ENCODE measurements around the gene PIP5K1C.

Gene PIP5K1C

GRCh38 chr19:3595521-3596061 lies 104.7 kb downstream of the PIP5K1C start:
- H3K4me3 ChIP-seq (ENCODE audit: low read depth in 1 of 2, low read length in 1 of 2) = no peak overlapping the region
- H3K27ac ChIP-seq = no peak overlapping the region
- H3K4me1 ChIP-seq (ENCODE audit: control insufficient read depth in 1 of 2, insufficient read depth in 1 of 2, low read depth in 1 of 2, low read length in 1 of 2) = no peaks in the 10 kb centered on the region
- H3K9me3 ChIP-seq = no peaks in the 10 kb centered on the region
- H3K27me3 ChIP-seq = peaks cover 12% of the 10 kb centered on the region
- no peaks in the 10 kb centered on the region for H3K36me3 ChIP-seq
- no peak for TF ChIP-seq CTCF (IDR thresholded peaks at IDR 0.05)

- Histone ChIP-seq H3K27ac (no peak overlapping the region), H3K4me1 (ENCODE audit: control insufficient read depth in 1 of 2, insufficient read depth in 1 of 2, low read depth in 1 of 2, low read length in 1 of 2) (no peaks in the 10 kb centered on the region), H3K9me3 (no peaks in the 10 kb centered on the region), H3K4me3 (ENCODE audit: low read depth in 1 of 2, low read length in 1 of 2) (no peak overlapping the region), H3K27me3 (peaks cover 12% of the 10 kb centered on the region), H3K36me3 (no peaks in the 10 kb centered on the region)
- no peak for TF ChIP-seq CTCF (IDR thresholded peaks at IDR 0.05)
Observed at GRCh38 chr19:3593156-3593555, 107.1 kb downstream of the PIP5K1C start.

- Histone ChIP-seq H3K4me1 (ENCODE audit: control insufficient read depth in 1 of 2, insufficient read depth in 1 of 2, low read depth in 1 of 2, low read length in 1 of 2) (no peaks in the 10 kb centered on the region), H3K27me3 (peaks cover 16% of the 10 kb centered on the region), H3K9me3 (no peaks in the 10 kb centered on the region), H3K4me3 (ENCODE audit: low read depth in 1 of 2, low read length in 1 of 2) (no peak overlapping the region), H3K27ac (no peak overlapping the region), H3K36me3 (no peaks in the 10 kb centered on the region)
- TF ChIP-seq CTCF (IDR thresholded peaks at IDR 0.05) = no peak
Observed at GRCh38 chr19:3591876-3592613, 108.2 kb downstream of the PIP5K1C start.

- no peaks in the 10 kb centered on the region for H3K4me1 ChIP-seq (ENCODE audit: control insufficient read depth in 1 of 2, insufficient read depth in 1 of 2, low read depth in 1 of 2, low read length in 1 of 2)
- H3K27ac ChIP-seq = no peak overlapping the region
- no peaks in the 10 kb centered on the region for H3K9me3 ChIP-seq
- H3K36me3 ChIP-seq = no peaks in the 10 kb centered on the region
- TF ChIP-seq CTCF (IDR thresholded peaks at IDR 0.05) = no peak
- no peak overlapping the region for H3K4me3 ChIP-seq (ENCODE audit: low read depth in 1 of 2, low read length in 1 of 2)
- peaks cover 25% of the 10 kb centered on the region for H3K27me3 ChIP-seq
Observed at GRCh38 chr19:3590991-3591659, 109.1 kb downstream of the PIP5K1C start.

GRCh38 chr19:3589949-3590348 lies 110.3 kb downstream of the PIP5K1C start:
- H3K4me3 ChIP-seq (ENCODE audit: low read depth in 1 of 2, low read length in 1 of 2) = no peak overlapping the region
- H3K27ac ChIP-seq = no peak overlapping the region
- no peaks in the 10 kb centered on the region for H3K36me3 ChIP-seq
- H3K27me3 ChIP-seq = peaks cover 37% of the 10 kb centered on the region
- no peaks in the 10 kb centered on the region for H3K9me3 ChIP-seq
- no peak for TF ChIP-seq CTCF (IDR thresholded peaks at IDR 0.05)
- no peaks in the 10 kb centered on the region for H3K4me1 ChIP-seq (ENCODE audit: control insufficient read depth in 1 of 2, insufficient read depth in 1 of 2, low read depth in 1 of 2, low read length in 1 of 2)
